Stimulated activated CD4-positive, alpha-beta T cell treated with anti-CD3 and anti-CD28 coated beads, Interleukin-2, amount 100 ng/mL, for 24 hours (primary cell): ENCODE data around the gene C20orf144.
"Not testable (repeated sequence)": the region's sequence is repeated elsewhere in the genome, so short reads cannot be mapped to it uniquely, and the experiment has no call there.

ENCODE experiments used
- DNase-seq, 2 donors: peaks; one replicate each; pipeline ENCODE4 v3.0.0-alpha.2; 2020

C20orf144 gene

DNA sequence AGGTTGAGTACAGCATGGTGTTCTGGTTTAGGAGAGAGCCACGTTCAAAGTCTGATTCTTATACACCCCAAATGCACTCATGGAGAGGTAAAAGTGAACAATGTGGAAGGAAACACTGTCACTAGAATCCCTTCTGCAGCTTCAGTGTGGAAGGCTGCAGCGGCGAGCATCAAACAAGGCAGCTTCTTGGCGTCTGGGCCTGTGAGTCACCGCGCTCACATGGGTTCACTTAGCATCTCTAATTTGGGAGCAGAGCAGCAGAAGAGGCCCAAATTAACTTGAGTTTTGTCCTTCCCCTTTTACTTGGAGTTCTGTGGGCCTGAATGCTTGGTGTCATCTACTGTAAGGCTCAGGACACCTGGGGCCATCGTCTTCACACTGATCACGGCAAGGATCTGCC is 35.0 kb downstream of the C20orf144 start:
- DNase-seq, result no peak

- DNase-seq, result not testable (repeated sequence)
These were observed 36.8 kb downstream of the C20orf144 start for GRCh38 chr20:33698966-33699365.

GRCh38 chr20:33700696-33701441 is 38.7 kb downstream of the C20orf144 start:
- DNase-seq, result not testable (repeated sequence)

GRCh38 chr20:33701629-33702450 is 39.7 kb downstream of the C20orf144 start:
- no peak for DNase-seq

DNA sequence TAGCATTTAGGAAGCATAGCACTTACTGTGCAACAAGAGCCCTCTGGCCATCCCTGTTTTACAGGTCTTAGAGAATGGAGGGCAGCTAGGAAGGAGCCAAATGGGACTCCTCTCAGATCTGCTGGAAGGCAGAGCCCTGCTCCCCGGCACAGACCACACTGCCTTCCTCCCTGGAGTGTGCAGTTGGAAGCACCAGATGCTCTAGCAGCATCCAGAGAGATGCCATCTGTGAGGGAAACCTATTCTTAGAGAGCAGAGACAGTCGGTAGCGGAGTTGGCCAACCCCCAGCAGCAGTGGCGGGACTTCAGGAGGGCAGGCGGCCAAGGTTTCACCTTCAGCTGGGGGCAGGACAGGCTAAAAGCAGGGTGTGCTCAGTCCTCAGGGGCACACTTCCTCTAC is 40.7 kb downstream of the C20orf144 start:
- no peak for DNase-seq

DNA sequence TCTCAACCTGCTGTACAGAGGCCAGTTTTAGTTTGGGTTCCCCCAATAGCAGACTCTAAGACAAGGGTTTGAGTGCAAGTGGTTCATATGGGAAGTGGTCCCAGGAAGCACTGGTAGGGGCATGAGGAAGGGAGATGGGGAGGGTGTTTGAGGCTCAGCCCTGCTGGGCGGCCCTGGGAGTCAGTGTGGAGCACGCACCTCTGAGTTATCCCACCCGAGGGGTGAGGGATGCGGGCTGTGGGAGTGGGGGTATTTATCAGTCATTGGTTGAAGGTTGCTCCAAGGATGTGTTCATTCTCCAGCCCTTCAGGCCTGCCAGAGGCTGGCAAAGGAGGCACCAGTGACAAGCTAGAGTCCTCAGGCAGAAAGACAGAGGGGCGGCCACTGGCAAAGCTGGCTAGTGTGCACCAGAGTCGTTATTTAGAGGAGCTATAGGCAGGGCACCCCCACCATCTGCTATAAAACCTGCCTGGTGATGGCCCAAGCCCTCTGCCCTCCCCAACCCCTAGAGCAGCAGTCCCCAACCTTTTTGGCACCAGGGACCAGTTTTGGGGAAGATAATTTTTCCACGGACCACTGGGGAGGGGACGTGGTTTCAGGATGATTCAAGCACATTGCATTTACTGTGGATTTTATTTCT is 41.5 kb downstream of the C20orf144 start:
- no peak for DNase-seq

GRCh38 chr20:33704197-33704924 is 42.2 kb downstream of the C20orf144 start:
- no peak for DNase-seq

DNA sequence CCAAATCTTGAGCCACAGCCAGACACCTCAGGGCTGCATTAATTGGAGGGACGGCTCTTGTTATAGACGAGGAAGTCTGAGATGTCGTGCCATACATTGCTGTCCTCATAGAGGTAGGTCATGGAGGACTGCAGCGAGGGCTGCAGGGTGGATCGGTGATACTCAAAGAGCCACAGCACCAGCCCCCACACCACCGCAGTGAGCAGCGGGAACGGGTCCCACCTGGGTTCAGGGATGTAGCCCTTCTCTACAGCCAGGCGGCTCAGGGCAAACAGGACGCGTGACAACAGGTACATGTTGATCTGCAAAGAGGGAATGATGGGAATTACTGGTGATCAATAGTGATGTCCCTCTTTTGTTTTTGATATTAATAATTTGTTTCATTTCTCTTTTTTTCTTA is 45.5 kb downstream of the C20orf144 start:
- DNase-seq, result no peak

DNA sequence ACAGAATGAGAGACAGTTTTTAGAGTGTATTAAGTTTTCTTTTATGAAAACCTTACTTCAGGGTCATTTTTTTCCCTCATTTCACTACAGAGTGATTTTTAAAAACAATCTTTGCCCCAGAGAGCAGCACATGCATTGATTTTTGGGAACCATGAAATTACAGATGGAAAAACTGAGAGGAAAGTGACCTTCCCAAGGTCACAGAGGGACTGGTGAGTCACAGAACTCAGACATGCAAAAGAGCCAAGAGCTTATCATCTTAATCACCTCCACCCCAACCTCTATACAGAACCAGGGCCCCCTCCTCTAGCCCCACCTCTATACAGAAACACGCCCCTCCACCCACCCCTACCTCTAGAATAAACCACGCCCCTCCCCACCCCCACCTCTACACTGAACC is 47.3 kb downstream of the C20orf144 start:
- no peak for DNase-seq

DNA sequence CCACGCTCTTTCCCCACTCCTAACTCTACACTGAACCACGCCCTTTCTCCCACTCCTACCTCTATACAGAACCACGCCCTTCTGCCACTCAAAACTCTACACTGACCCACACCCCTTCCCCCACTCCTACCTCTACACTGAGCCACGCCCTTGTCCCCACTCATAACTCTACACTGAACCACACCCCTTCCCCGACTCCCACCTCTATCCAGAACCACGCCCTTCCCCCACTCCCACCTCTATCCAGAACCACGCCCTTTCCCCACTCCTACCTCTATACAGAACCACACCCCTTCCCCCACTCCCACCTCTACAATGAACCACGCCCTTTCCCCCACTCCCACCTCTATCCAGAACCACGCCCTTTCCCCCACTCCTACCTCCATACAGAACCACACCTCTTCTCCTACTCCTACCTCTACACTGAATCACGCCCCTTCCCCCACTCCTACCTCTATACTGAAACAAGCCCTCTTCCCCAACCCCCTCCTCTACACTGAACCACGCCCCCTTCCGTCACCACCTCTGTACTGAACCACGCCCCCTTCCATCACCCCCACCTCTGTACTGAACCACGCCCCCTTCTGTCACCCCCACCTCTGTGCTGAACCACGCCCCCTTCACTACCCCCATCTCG is 47.9 kb downstream of the C20orf144 start:
- no peak for DNase-seq

DNA sequence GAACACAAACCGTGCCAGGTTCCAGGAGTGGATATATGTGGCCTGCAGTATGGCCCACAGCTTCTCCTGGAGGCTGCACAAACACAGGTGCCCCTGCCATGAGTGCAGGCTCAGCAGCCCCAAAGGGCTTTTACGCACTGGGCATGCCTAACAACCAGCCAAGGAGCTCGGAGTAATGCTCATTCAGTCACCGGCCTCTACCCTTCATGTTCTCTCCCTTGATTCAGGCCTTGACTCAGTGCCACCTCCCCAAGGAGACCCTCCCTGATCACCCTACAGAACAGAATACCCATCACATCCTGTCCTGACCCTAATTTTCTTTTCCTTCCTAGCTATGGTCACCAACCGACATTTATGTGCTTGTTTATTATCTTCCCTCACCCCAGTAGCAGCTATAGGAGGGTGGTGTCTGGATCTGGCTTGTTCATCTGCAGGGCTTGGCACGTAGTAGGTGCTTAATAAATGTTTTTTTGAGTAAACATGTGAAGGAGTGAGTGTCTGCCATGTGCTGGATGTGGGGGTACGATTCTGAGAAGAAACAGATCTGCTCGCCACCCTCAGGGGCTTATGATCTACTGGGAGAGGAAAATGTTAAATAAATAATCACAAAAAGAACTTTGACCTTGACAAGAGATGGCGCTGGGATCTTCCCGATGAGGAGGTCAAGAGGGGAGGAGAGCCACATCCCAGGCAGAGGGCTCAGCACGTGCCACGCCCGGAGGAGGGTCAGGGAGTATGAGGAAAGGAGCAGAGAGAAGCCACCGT is 48.7 kb downstream of the C20orf144 start:
- no peak for DNase-seq

- DNase-seq, result no peak
These were observed 49.3 kb downstream of the C20orf144 start for GRCh38 chr20:33711446-33711738.
